GM12878 (cell line): ENCODE results near the gene RPL10A. TPM values are rescaled to one million over a fixed set of nuclear protein-coding genes. Genes with fewer than 3 reads are reported as not detected.
A peak's percentile ranks its signal among the peaks of the same experiment; 100 is the strongest.

Experiments
- ATAC-seq: fragments of 200-7000 bp; cut with Tn5 transposase; 3 replicates; pipeline ENCODE4 v1.9.1; 2020; ENCODE audit warnings: mild to moderate bottlenecking, moderate library complexity
- BruUV-seq: library from RNA; stranded (reverse); fragments of 400-500 nt; replicated peaks from 2 replicates; lab custom pipeline; 2021; lab: Mats Ljungman, UMichigan
- CTCF ChIA-PET: fragments of 300-600 bp; sonication (Branson Sonifier 250); formaldehyde crosslinking; extraction: SDS; loops from one replicate; lab custom pipeline; 2021; ENCODE audit warnings: inconsistent platforms; lab: Yijun Ruan, JAX
- POLR2A ChIA-PET: fragments of 350-600 bp; formaldehyde crosslinking; extraction: SDS; loops from one replicate; lab custom pipeline; 2021; ENCODE audit warnings: inconsistent platforms; lab: Charles Lee
- RAD21 ChIA-PET: fragments of 300-600 bp; sonication (Branson Sonifier 250); formaldehyde crosslinking; loops from one replicate; lab custom pipeline; 2023; ENCODE audit warnings: antibody characterized with exemption; ENCODE audit not compliant: unreplicated experiment; lab: Charles Lee
- SMC1A ChIA-PET: fragments of 300-600 bp; sonication (Branson Sonifier 250); formaldehyde crosslinking; loops from one replicate; lab custom pipeline; 2023; ENCODE audit not compliant: unreplicated experiment, uncharacterized antibody; lab: Charles Lee
- DNase-seq: peaks from one replicate; pipeline ENCODE4 v3.0.0-alpha.2; 2011; ENCODE audit warnings: low read depth, low spot score
- FAIRE-seq: peaks from 3 replicates; lab custom pipeline; 2011; peaks lifted over from hg19 to GRCh38; lab: Jason Lieb, UNC
- H2AFZ ChIP-seq: 2 replicates; pipeline ENCODE4 v1.6.0; 2011; ENCODE audit warnings: low read depth, low read length, control low read depth; ENCODE audit not compliant: control insufficient read depth
- H3K27ac ChIP-seq: 2 replicates; pipeline ENCODE4 v1.5.1; 2011; ENCODE audit warnings: control low read depth; ENCODE audit not compliant: control insufficient read depth, insufficient read depth
- H3K27me3 ChIP-seq, 2 experiments: replicated peaks in 1 of 2; 2 replicates each; pipeline versions ENCODE4 v1.6.0 to v1.6.1; 2011; ENCODE audit warnings: low read length in 1 of 2; ENCODE audit not compliant: control insufficient read depth in 2 of 2, insufficient read depth in 2 of 2
- H3K36me3 ChIP-seq, 2 experiments: 2 replicates each; pipeline ENCODE4 v1.5.1; 2011; ENCODE audit warnings: low read length in 1 of 2; ENCODE audit not compliant: control insufficient read depth in 2 of 2, insufficient read depth in 2 of 2
- H3K4me1 ChIP-seq: 2 replicates; pipeline ENCODE4 v1.6.1; 2011; ENCODE audit warnings: mild to moderate bottlenecking, low read length, moderate library complexity, mixed read lengths; ENCODE audit not compliant: control insufficient read depth, insufficient read depth
- H3K4me2 ChIP-seq: 2 replicates; pipeline ENCODE4 v1.6.0; 2011; ENCODE audit warnings: control low read depth; ENCODE audit not compliant: control insufficient read depth, insufficient read depth
- H3K4me3 ChIP-seq: fragments of 200-600 bp; sonication (generic); 2 replicates; pipeline ENCODE4 v1.5.1; 2016
- H3K79me2 ChIP-seq: 2 replicates; pipeline ENCODE4 v1.6.0; 2011; ENCODE audit warnings: low read length; ENCODE audit not compliant: control insufficient read depth, insufficient read depth
- H3K9ac ChIP-seq: 2 replicates; pipeline ENCODE4 v1.8.0; 2011; ENCODE audit warnings: low read length, control low read depth, mixed read lengths; ENCODE audit not compliant: control insufficient read depth, insufficient read depth
- H3K9me3 ChIP-seq: replicated peaks from 3 replicates; pipeline ENCODE4 v1.5.1; 2011; ENCODE audit warnings: mild to moderate bottlenecking, low read length; ENCODE audit not compliant: control insufficient read depth, insufficient read depth
- H4K20me1 ChIP-seq: 2 replicates; pipeline ENCODE4 v1.6.0; 2011; ENCODE audit not compliant: control insufficient read depth, insufficient read depth
- GABPA ChIP-seq: IDR thresholded peaks from 2 replicates; pipeline ENCODE4 v1.6.1; 2014; ENCODE audit warnings: antibody characterized with exemption, low read depth, mild to moderate bottlenecking, inconsistent platforms
- IKZF2 ChIP-seq, 2 experiments: fragments of 450-650 bp; IDR thresholded peaks; 2 replicates each; pipeline ENCODE4 v1.6.1; 2017; ENCODE audit warnings: mild to moderate bottlenecking in 2 of 2, moderate library complexity in 2 of 2
- RAD21 ChIP-seq: IDR thresholded peaks from 2 replicates; pipeline ENCODE4 v1.6.1; 2011; ENCODE audit warnings: mild to moderate bottlenecking, low read depth, low read length, moderate library complexity; ENCODE audit not compliant: insufficient read depth
- SPI1 ChIP-seq: IDR thresholded peaks from 2 replicates; pipeline ENCODE4 v1.6.1; 2011; ENCODE audit warnings: low read depth, mild to moderate bottlenecking, low read length, moderate library complexity, borderline replicate concordance; ENCODE audit not compliant: insufficient read depth
- STAT1 ChIP-seq: fragments of 450-650 bp; conservative IDR thresholded peaks from 2 replicates; pipeline ENCODE4 v1.6.1; 2014; ENCODE audit warnings: antibody characterized with exemption, mild to moderate bottlenecking
- ZBTB4 ChIP-seq: fragments of 450-650 bp; formaldehyde crosslinking; IDR thresholded peaks from 2 replicates; pipeline ENCODE4 v1.4.0; 2022; ENCODE audit warnings: mild to moderate bottlenecking, moderate library complexity
- WGBS: methylation state at CpG from one replicate; pipeline ENCODE4 v1.1.6; 2016; ENCODE audit warnings: low lambda C conversion rate; ENCODE audit not compliant: insufficient replicate concordance, insufficient coverage; ENCODE audit errors: missing lambda C conversion rate; 5-methylcytosine and 5-hydroxymethylcytosine counted together
- in situ Hi-C: fragments of 300-500 bp; cut with MboI; formaldehyde crosslinking; loops from 9 replicates; pipeline ENCODE4 v1.14.3; 2018; ENCODE audit warnings: mixed read lengths
- intact Hi-C: fragments of 100-400 bp; cut with micrococcal nuclease; formaldehyde crosslinking; loops from one replicate; pipeline ENCODE4 v1.14.2; 2022; ENCODE audit not compliant: unreplicated experiment
- polyA plus RNA-seq, 11 experiments: library from polyadenylated mRNA; depleted of rRNA in 4 of 11; unstranded in 6 of 11; stranded (reverse) in 5 of 11; fragments of >200 nt; fragmentation: Nextera tagmentation in 4 of 11; fragmentation: Illumina TruSeq in 1 of 11; extraction: Ambion mirVana in 4 of 11; extraction: Trizol in 1 of 11; gene quantifications; 1 replicate in 1 of 11; 2 replicates in 10 of 11; pipeline versions ENCODE4 v1.2.1 to v1.2.3, GENCODE V29; 2011 to 2016; ENCODE audit warnings: inconsistent platforms in 2 of 11, missing spikeins in 2 of 11, low read depth in 1 of 11
- total RNA-seq, 4 experiments: library from RNA; depleted of rRNA in 3 of 4; stranded (reverse); fragments of >200 nt in 3 of 4; fragmentation: Illumina TruSeq in 1 of 4; extraction: Trizol in 1 of 4; gene quantifications; 2 replicates each; pipeline versions ENCODE4 v1.2.1 to v1.2.3, GENCODE V29; 2013 to 2021
- TF ChIP-seq, protein P1 (sequence below): fragments of 450-650 bp; IDR thresholded peaks from 2 replicates; pipeline ENCODE4 v1.6.1; 2017; ENCODE audit warnings: antibody characterized with exemption, mild to moderate bottlenecking, moderate library complexity

RPL10A gene
- total and polyA plus RNA-seq, 10 of the 15 experiments (the other 5 are each of a cell fraction or from before 2014, with no cell fraction given) = 833 to 4,029 (median 2,795) TPM

DNA sequence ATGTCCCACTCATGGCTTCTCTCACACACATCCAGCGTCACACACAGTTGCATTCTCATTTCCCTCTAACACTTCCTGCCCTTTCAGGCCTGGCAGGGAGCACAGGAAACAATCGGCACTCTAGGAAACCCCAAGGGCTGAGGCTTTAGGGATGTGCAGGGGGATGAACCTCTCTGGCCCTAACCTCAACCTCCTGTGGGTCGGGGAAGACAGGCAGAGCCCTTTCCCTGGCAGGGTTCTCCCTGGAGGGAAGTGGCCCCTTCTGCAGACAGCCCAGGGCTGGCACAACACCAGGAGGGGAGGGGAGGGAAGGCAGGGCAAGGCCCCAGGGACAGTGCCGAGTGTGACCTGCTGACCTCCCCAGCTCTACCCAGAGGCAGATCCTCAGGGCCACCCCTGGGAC lies 26.0 kb downstream of the RPL10A start:
- Histone ChIP-seq H3K27me3 (peaks cover 0 to 16% of the 10 kb centered on the region in 2 experiments), H3K9ac (no peak overlapping the region), H3K27ac (no peak overlapping the region), H3K4me1 (peaks cover 8% of the 10 kb centered on the region), H3K4me2 (no peak overlapping the region), H3K79me2 (no peaks in the 10 kb centered on the region), H3K9me3 (no peaks in the 10 kb centered on the region), H4K20me1 (no peaks in the 10 kb centered on the region), H2AFZ (no peak overlapping the region), H3K4me3 (no peak overlapping the region), H3K36me3 (no peaks in the 10 kb centered on the region)
- ChIA-PET CTCF (no interaction called here), SMC1A (no interaction called here), POLR2A (no interaction called here), RAD21 (no interaction called here)
- 0% methylated on average over 4 of the region's 4 CpGs for WGBS
- DNase-seq (no peak), ATAC-seq (no peak; the same call in 2 of the 3 replicates), FAIRE-seq (no peak)
- in situ Hi-C loops = no loop called here
- intact Hi-C loops = no loop called here
- TF ChIP-seq SPI1 (0 out of 2 replicates have a peak, but pooled peaks have one; percentile 6), RAD21 (no peak)
- no TSS peak for BruUV-seq

DNA sequence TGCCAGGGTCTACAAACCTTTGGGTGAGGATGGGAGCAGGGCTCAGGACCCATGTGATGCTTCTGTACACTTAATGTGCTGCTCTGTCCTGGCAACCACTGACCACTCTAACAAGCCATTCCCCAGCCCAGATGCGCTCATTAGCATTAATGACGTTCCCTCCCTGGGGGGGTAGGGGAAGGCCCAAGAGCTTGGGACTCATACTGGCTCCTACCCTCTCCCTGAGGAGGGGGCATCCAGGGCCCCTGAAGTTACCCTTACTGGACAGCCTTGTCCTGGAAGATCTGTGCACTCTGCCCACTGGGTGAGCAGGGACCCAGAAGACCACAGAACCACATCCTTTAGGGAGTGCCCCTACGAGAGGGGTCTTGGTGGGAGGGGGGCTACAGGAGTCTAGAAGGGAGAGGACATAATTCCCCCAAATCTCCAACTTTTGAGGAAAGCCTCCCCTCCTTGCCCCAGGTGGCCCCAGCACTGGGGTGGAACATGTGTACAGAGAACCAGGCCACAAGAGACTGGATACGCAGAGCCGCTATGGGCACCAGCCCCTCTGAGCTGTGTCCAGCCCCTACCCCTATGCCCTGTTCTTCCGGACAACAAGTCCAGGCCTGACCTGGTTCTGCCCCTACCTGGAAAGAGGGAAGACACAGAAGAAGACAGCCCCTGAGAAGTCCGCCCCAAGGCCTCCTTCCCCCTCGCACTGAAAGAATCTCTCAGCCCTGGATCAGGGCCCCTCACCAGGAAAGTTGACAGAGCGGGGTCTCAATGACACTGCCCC lies 27.2 kb downstream of the RPL10A start:
- BruUV-seq = no TSS peak

More for the DNA sequence above, 27.2 kb downstream of the RPL10A start:
- intact Hi-C loops = no loop called here
- H3K36me3 ChIP-seq = no peaks in the 10 kb centered on the region
- H3K27me3 ChIP-seq = peaks cover 0 to 16% of the 10 kb centered on the region in 2 experiments
- no peaks in the 10 kb centered on the region for H4K20me1 ChIP-seq
- DNase-seq (no peak), ATAC-seq (no peak), FAIRE-seq (no peak)
- ChIA-PET POLR2A (interaction anchor here (0.6 kb wide), 1 partner anchor 863 kb away, joined by 4 read pairs; no protein-coding TSS in a partner anchor), CTCF (no interaction called here), SMC1A (interaction anchor here (0.7 kb wide), 1 partner anchor 44 kb away, joined by 3 read pairs; no protein-coding TSS in a partner anchor), RAD21 (no interaction called here)
- H3K4me2 ChIP-seq = no peak overlapping the region
- in situ Hi-C loops = no loop called here
- 66% methylated on average over 9 of the region's 9 CpGs for WGBS
- no peak overlapping the region for H3K4me3 ChIP-seq
- H3K79me2 ChIP-seq = no peaks in the 10 kb centered on the region
- peaks cover 8% of the 10 kb centered on the region for H3K4me1 ChIP-seq
- no peak overlapping the region for H3K27ac ChIP-seq
- H3K9me3 ChIP-seq = no peaks in the 10 kb centered on the region
- no peak overlapping the region for H3K9ac ChIP-seq
- no peak overlapping the region for H2AFZ ChIP-seq
- TF ChIP-seq, protein P1, sequence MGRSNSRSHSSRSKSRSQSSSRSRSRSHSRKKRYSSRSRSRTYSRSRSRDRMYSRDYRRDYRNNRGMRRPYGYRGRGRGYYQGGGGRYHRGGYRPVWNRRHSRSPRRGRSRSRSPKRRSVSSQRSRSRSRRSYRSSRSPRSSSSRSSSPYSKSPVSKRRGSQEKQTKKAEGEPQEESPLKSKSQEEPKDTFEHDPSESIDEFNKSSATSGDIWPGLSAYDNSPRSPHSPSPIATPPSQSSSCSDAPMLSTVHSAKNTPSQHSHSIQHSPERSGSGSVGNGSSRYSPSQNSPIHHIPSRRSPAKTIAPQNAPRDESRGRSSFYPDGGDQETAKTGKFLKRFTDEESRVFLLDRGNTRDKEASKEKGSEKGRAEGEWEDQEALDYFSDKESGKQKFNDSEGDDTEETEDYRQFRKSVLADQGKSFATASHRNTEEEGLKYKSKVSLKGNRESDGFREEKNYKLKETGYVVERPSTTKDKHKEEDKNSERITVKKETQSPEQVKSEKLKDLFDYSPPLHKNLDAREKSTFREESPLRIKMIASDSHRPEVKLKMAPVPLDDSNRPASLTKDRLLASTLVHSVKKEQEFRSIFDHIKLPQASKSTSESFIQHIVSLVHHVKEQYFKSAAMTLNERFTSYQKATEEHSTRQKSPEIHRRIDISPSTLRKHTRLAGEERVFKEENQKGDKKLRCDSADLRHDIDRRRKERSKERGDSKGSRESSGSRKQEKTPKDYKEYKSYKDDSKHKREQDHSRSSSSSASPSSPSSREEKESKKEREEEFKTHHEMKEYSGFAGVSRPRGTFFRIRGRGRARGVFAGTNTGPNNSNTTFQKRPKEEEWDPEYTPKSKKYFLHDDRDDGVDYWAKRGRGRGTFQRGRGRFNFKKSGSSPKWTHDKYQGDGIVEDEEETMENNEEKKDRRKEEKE = no peak
- no peak for TF ChIP-seq STAT1
- TF ChIP-seq ZBTB4 (CRISPR knock-in tag) = no peak
- no peak for TF ChIP-seq IKZF2 (IDR thresholded peaks at IDR 0.05)
- no peak for TF ChIP-seq GABPA
